Endothelial cell of umbilical vein (primary cell): ENCODE measurements around the gene DAP. TPM values are rescaled to one million over a fixed set of nuclear protein-coding genes. Genes with fewer than 3 reads are reported as not detected.

Source experiments
- BruUV-seq: library from RNA; stranded (reverse); fragments of 400-500 nt; replicated peaks from 2 replicates; lab custom pipeline; 2021; lab: Mats Ljungman, UMichigan
- CTCF ChIA-PET: fragments of 300-600, 350-600 bp; sonication (Branson Sonifier 250); formaldehyde crosslinking; loops from one replicate; lab custom pipeline; 2021; ENCODE audit warnings: antibody characterized with exemption, inconsistent platforms; lab: Charles Lee
- POLR2A ChIA-PET: fragments of 300-600, 350-600 bp; sonication (Branson Sonifier 250); formaldehyde crosslinking; loops from one replicate; lab custom pipeline; 2021; ENCODE audit warnings: antibody characterized with exemption, inconsistent platforms; lab: Charles Lee
- DNase-seq: peaks from one replicate; pipeline ENCODE4 v3.0.0-alpha.2; 2011; ENCODE audit warnings: low read depth, low spot score
- FAIRE-seq: peaks from 2 replicates; lab custom pipeline; 2011; peaks lifted over from hg19 to GRCh38; lab: Jason Lieb, UNC
- H2AFZ ChIP-seq: 2 replicates; pipeline ENCODE4 v1.6.0; 2012; ENCODE audit warnings: low read depth, low read length, control low read depth, inconsistent platforms
- H3K27ac ChIP-seq: 2 replicates; pipeline ENCODE4 v1.5.1; 2011; ENCODE audit warnings: low read depth, mild to moderate bottlenecking, control low read depth, low read length, moderate library complexity; ENCODE audit not compliant: insufficient read depth
- H3K27me3 ChIP-seq, 2 experiments: 2 replicates each; pipeline versions ENCODE4 v1.6.0 to v1.6.1; 2011; ENCODE audit warnings: low read length in 2 of 2, mixed read lengths in 1 of 2; ENCODE audit not compliant: control insufficient read depth in 2 of 2, insufficient read depth in 2 of 2
- H3K36me3 ChIP-seq, 2 experiments: 2 replicates in 1 of 2; 3 replicates in 1 of 2; pipeline ENCODE4 v1.5.1; 2011; ENCODE audit warnings: low read length in 2 of 2, mild to moderate bottlenecking in 1 of 2, moderate library complexity in 1 of 2; ENCODE audit not compliant: control insufficient read depth in 2 of 2, insufficient read depth in 2 of 2; ENCODE audit errors: extremely low read depth in 1 of 2
- H3K4me1 ChIP-seq: 3 replicates; pipeline ENCODE4 v1.5.1; 2011; ENCODE audit warnings: mild to moderate bottlenecking, low read length; ENCODE audit not compliant: control insufficient read depth, insufficient read depth; ENCODE audit errors: extremely low read depth
- H3K4me2 ChIP-seq: 2 replicates; pipeline ENCODE4 v1.6.1; 2011; ENCODE audit warnings: low read length, control low read depth, mixed read lengths; ENCODE audit not compliant: insufficient read depth
- H3K4me3 ChIP-seq, 3 experiments: fragments of 200-600 bp in 1 of 3; sonication (generic), shearing (Covaris generic) in 1 of 3; replicated peaks in 1 of 3; 2 replicates each; pipeline ENCODE4 v1.5.1; 2011 to 2016; ENCODE audit warnings: control low read depth in 3 of 3, low read length in 3 of 3, mild to moderate bottlenecking in 2 of 3, inconsistent platforms in 1 of 3, low read depth in 1 of 3, moderate library complexity in 1 of 3; ENCODE audit not compliant: insufficient read depth in 1 of 3
- H3K79me2 ChIP-seq: 2 replicates; pipeline ENCODE4 v1.6.0; 2012; ENCODE audit warnings: low read length, inconsistent platforms; ENCODE audit not compliant: control insufficient read depth, insufficient read depth
- H3K9ac ChIP-seq: replicated peaks from 2 replicates; pipeline ENCODE3; 2011; ENCODE audit warnings: low read length, control low read depth; ENCODE audit not compliant: insufficient read depth; ENCODE audit errors: extremely low read depth
- H3K9me1 ChIP-seq: replicated peaks from 3 replicates; pipeline ENCODE4 v1.6.0; 2011; ENCODE audit warnings: mild to moderate bottlenecking, low read length; ENCODE audit not compliant: control insufficient read depth, insufficient read depth; ENCODE audit errors: extremely low read depth
- H3K9me3 ChIP-seq: replicated peaks from 2 replicates; pipeline ENCODE4 v1.5.1; 2012; ENCODE audit warnings: low read length, inconsistent platforms; ENCODE audit not compliant: control insufficient read depth, insufficient read depth
- H4K20me1 ChIP-seq: replicated peaks from 2 replicates; pipeline ENCODE3; 2011; ENCODE audit warnings: mild to moderate bottlenecking, low read length; ENCODE audit not compliant: control insufficient read depth, insufficient read depth; ENCODE audit errors: extremely low read depth
- FOS ChIP-seq: IDR thresholded peaks from 2 replicates; pipeline ENCODE4 v1.6.1; 2011; ENCODE audit warnings: mild to moderate bottlenecking, low read length, moderate library complexity, borderline replicate concordance; ENCODE audit not compliant: insufficient read depth
- GATA2 ChIP-seq: IDR thresholded peaks from 2 replicates; pipeline ENCODE4 v1.7.0; 2011; ENCODE audit warnings: low read depth, mild to moderate bottlenecking, moderate library complexity, mixed read lengths, low read length; ENCODE audit not compliant: insufficient read length, insufficient read depth
- MYC ChIP-seq: IDR thresholded peaks from one replicate; pipeline ENCODE4 v1.6.1; 2011; ENCODE audit warnings: mild to moderate bottlenecking, low read depth, low read length
- dilution Hi-C: fragments of 300-500 bp; cut with MboI; formaldehyde crosslinking; loops from one replicate; pipeline ENCODE4 v1.15.0; 2019; ENCODE audit warnings: low sequenced_read_pairs; ENCODE audit not compliant: extremely low pct_ligation_motif_present
- intact Hi-C: fragments of 100-400 bp; cut with micrococcal nuclease; formaldehyde crosslinking; loops from one replicate; pipeline ENCODE4 v1.10.0; 2022
- polyA plus RNA-seq, 4 experiments: library from polyadenylated mRNA; depleted of rRNA in 3 of 4; stranded (reverse) in 3 of 4; unstranded in 1 of 4; fragments of >200 nt; gene quantifications; 2 replicates each; pipeline versions ENCODE4 v1.2.1 to v1.2.3, GENCODE V29; 2011 to 2012; ENCODE audit warnings: missing spikeins in 1 of 4
- total RNA-seq: library from RNA; stranded (reverse); gene quantifications from 2 replicates; pipeline ENCODE4 v1.2.3, GENCODE V29; 2021
- TF ChIP-seq, protein P1 (sequence below): IDR thresholded peaks from 2 replicates; pipeline ENCODE4 v1.6.1; 2011; ENCODE audit not compliant: insufficient read depth, insufficient read length

DAP gene
- total and polyA plus RNA-seq, 2 donors (not counting 3 experiments of a cell fraction or from before 2014, with no cell fraction given), result 79.8 to 188 TPM

DNA sequence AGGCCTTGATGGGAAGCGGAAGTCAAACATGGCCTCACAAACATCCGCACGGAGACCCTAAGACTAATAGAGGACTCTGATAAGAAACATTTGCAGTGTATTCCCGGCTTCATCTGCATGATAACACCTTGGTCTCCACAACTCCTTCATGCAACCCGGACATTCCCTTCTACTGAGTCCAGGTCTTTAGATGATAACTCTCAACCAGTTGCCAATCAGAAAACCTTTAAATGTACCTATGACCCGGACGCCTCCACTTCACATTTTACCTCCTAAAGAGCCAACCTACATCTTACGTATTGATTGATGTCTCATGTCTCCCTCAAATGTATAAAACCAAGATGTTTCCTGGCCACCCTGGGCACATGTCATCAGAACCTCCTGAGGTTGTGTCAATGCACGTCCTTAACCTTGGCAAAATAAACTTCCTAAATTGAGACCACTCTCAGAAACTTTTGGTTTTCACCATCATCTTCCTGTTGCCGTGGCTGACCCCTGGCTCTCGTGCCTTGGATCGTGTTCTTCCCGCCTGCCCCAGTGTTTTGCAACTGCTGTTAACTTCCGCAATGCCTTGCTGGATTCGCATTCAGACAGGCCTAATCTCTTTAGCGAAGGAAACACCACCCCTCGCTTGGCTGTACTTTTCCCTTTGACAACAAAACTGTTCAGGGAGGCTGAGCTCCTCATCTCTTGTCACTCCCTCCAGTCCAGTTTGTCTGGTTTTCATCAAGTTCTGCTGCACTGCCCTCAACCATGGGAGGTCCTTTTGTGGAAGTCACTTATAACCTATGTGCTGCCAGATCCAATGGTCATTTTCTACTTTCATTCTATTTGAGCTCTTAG lies 1.1 kb upstream of the DAP start:
- POLR2A ChIA-PET, result no interaction called here
- peak; percentile 69 for FAIRE-seq

DNA sequence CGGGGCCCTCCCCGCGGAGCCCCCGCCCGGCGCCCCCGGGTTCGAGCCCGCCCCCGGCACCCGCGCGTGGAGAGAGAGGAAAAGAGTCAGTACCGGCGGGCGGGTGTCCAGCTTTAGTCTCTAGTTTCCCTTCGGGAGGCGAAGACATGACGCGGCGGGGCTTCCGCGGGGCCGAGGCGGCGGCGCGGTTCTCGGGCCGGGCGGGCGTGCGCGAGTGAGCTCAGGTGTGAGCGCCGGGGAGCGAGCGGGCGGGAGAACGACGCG lies 181 bp downstream of the DAP start:
- Histone ChIP-seq H2AFZ (no peak overlapping the region), H3K27ac (peak overlapping the region; percentile 81), H3K9me3 (no peaks in the 10 kb centered on the region), H3K9me1 (no peaks in the 10 kb centered on the region), H3K4me3 (peak overlapping the region; percentile 62 to 95 (median 84)), H3K27me3 (no peaks in the 10 kb centered on the region), H4K20me1 (no peaks in the 10 kb centered on the region), H3K79me2 (peaks cover 49% of the 10 kb centered on the region), H3K4me1 (peaks cover 24% of the 10 kb centered on the region), H3K9ac (peak overlapping the region; percentile 86), H3K36me3 (no peaks in the 10 kb centered on the region), H3K4me2 (peak overlapping the region; percentile 95)
- TF ChIP-seq MYC (no peak), FOS (no peak)
- no peak for FAIRE-seq
- no TSS peak for BruUV-seq
- CTCF ChIA-PET, result interaction anchor here (0.7 to 2.2 kb wide), 5 partner anchors 11 to 66 kb away, joined by 3 to 14 read pairs (median 5); no protein-coding TSS in a partner anchor
- intact Hi-C loops (loop anchor here (1.0 to 5.0 kb wide), 7 partner anchors 27 to 309 kb away; no protein-coding TSS in a partner anchor), dilution Hi-C loops (no loop called here)
- no peak for DNase-seq
- POLR2A ChIA-PET, result no interaction called here

More for the DNA sequence above, 1.1 kb upstream of the DAP start:
- TF ChIP-seq, protein P1, sequence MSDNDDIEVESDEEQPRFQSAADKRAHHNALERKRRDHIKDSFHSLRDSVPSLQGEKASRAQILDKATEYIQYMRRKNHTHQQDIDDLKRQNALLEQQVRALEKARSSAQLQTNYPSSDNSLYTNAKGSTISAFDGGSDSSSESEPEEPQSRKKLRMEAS, result no peak
- TF ChIP-seq GATA2, result peak; percentile 69
- Histone ChIP-seq H3K4me3 (peak overlapping the region in 1 of 3 experiments; percentile 18), H3K9ac (peak overlapping the region; percentile 73), H2AFZ (peak overlapping the region; percentile 53), H3K79me2 (peaks cover 36% of the 10 kb centered on the region), H3K27me3 (no peaks in the 10 kb centered on the region), H3K27ac (peak overlapping the region; percentile 55), H4K20me1 (no peaks in the 10 kb centered on the region), H3K36me3 (no peaks in the 10 kb centered on the region), H3K9me3 (no peaks in the 10 kb centered on the region), H3K9me1 (no peaks in the 10 kb centered on the region), H3K4me2 (peak overlapping the region; percentile 32), H3K4me1 (peaks cover 24% of the 10 kb centered on the region)
- TSS peak; percentile 24 for BruUV-seq
- dilution Hi-C loops, result no loop called here
- CTCF ChIA-PET, result interaction anchor here (0.6 to 1.5 kb wide), 3 partner anchors 37 to 67 kb away, joined by 3 to 14 read pairs (median 3); no protein-coding TSS in a partner anchor
- intact Hi-C loops, result loop anchor here (1.0 to 5.0 kb wide), 4 partner anchors 57 to 310 kb away; no protein-coding TSS in a partner anchor
- peak; percentile 62 for DNase-seq
